CD4-positive, alpha-beta T cell treated with Interleukin-17A for 4 hours (primary cell): Measurements from ENCODE around the gene STIM1.

Experiments
- DNase-seq: peaks from one replicate; pipeline ENCODE4 v3.0.0-alpha.2; 2020; ENCODE audit warnings: mixed read lengths

STIM1 gene

DNA sequence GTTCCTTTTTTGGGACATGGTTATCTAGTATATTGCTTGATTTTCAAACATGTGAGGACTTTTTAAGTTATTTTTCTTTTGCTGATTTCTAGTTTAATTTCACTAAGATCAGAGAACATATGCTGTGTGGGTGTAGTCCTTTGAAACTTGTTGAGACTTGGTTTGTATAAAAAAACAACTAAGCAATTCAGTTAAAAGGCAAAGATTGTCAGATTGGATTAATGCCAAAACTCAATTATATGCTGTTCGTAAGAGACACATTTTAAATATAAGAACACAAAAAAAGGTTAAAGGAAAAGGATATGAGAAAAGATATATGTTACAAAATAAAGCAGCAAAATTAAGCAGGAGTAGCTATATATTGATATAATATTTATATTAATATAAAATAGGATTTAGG is 221.3 kb downstream of the STIM1 start:
- DNase-seq: no peak

DNA sequence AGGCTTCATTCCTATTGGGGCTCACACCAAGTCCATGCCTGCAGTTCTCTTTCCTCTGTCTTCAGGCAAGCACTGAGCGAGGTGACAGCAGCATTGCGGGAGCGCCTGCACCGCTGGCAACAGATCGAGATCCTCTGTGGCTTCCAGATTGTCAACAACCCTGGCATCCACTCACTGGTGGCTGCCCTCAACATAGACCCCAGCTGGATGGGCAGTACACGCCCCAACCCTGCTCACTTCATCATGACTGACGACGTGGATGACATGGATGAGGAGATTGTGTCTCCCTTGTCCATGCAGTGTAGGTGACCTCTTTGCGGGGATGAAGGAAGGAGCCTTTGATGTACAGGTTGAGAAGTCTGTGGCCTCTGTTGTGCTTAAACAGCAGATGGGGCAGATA is 227.7 kb downstream of the STIM1 start:
- DNase-seq: no peak

DNA sequence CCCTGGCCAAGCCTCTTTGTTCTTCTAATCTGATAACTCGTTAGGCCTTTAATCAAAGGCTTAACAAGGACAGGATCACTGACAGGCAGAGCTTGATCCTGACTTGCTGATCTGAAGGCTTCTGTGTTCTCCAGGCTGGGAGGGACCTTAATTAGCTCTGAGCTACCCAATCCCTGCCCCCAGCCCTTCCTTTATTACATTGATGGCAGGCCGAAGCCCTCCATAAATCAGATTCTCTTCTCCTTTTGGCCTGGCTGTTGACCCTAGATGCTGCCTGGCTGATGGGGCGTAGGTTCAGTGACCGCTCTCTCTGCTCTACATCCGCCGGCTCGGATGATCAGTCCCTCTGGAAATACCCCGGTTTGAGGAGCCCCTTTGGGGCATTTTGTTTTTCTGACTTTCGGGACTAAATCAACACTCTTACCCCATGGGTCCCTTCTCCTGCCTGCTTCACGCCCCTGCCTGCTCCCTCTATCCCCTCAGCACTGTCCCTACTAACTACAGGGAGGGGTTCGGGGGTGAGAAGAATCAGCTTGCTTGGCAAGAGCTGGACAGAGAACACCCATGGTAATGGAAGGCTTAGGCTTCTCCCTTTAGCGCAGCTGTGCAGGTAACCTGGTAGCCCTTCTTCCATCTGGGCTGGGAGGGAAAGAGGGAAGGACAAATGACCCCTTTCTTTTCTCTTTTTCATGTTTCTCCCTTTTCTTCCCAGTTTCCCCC is 229.1 kb downstream of the STIM1 start:
- no peak for DNase-seq

DNA sequence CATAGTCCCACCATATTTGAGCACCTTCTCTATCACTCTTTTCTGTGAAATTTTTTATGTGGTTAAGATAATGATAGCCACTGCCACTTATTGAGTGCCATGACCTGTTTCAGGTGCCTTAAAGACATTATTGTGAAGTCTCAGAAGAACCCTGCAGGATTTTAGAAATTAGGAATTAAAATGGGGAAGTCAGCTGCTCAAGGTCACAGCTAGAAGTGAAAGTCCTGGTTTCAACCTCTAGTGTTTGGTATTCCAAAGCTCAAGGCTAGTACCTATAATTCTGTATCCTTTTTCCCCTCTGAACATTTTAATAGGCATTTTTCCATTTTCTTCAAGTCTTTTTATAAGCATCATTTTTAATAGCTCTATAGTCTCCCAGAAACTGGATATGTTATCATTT is 230.1 kb downstream of the STIM1 start:
- no peak for DNase-seq

DNA sequence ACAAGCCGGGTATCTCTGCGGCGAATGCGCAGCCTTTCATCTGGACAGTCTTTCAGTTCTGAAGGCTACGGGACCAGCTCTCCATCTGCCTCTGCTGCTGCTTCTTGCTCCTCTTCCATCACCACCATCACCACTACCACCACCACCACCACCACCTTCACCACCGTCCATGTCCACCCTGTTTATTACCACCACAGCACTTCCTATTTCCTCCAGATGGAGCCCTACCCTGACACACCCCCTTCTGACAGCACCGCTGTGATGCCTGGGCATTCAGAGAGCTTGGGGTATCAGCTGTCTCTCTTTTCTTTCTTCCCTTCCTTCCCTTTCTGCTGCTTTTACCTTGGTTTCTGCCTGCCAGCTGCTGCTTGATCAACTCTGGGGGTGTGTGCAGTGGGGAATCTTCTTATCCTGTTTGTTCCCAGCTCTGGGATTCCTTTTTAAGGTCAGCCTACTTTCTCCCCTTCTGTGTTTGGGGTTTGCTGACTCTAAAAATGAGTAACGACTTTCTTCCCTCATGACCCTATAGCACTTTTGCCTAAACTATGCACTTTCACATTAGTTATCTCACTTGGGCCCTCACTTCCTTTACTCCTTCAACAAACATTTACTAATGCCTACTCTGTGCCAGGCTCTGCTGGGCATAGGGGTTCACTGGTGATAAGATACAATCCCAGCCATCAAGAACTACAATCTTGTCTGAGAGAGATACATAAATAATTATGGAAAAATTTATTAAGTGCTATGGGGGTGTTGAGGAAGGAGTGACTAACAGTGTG is 231.3 kb downstream of the STIM1 start:
- no peak for DNase-seq

DNA sequence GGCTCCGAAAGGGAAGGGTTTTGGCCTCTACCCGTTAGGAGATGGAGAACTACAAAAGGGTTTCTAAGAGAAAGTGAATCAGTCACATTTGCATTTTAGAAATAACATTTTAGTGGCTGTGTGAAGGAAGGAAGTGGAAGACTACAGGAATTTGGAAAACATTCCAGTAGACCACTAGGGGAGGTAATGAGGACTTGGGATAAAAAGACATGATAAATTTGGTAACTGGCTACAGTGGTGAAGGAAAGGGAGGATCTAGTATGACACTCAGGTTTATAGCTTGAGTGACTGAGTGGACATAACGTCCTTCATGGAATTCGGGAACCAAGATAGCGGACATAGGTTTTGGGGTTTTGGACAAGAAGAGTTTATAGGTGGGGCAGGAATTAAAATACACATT is 232.1 kb downstream of the STIM1 start:
- DNase-seq: no peak

DNA sequence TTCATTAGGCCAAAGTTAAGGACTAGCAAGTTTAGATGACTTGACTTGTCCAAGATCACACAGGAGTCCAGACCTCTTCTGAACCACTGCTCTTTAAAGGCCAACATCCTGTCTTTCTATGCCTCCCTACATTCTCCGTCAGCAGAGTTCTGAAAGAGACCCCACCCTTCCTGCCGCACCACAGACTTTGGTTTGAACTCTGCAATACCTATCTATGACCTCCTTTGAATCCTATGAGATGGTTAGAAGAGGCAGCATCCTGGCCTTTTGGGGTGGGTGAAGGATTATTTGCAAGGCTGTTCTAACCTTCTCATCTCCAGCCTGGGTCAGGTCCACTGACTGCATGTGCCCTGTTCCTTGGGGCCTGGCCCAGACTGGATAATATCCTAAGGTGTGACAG is 234.8 kb downstream of the STIM1 start:
- peak; percentile 70 for DNase-seq

DNA sequence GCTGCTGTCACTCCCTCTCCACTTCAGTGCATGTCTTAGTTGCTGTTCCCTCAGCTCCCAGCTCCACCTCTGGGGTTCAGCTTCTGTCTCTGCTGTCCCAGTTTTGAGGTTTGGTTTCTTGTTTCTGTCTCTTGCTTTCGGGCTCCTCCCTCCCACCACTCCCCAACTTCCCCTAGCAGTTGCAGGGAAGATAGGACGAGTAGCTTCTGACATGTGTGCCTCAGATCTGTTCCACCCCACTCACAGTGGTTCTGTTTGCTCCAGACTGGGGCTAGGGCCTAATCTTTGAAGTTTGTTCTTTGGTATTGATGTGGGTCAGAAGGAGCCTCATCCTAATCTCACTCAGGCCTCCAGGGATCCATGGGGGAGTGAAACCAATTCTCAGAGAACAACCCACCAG is 236.6 kb downstream of the STIM1 start:
- DNase-seq: peak; percentile 47

DNA sequence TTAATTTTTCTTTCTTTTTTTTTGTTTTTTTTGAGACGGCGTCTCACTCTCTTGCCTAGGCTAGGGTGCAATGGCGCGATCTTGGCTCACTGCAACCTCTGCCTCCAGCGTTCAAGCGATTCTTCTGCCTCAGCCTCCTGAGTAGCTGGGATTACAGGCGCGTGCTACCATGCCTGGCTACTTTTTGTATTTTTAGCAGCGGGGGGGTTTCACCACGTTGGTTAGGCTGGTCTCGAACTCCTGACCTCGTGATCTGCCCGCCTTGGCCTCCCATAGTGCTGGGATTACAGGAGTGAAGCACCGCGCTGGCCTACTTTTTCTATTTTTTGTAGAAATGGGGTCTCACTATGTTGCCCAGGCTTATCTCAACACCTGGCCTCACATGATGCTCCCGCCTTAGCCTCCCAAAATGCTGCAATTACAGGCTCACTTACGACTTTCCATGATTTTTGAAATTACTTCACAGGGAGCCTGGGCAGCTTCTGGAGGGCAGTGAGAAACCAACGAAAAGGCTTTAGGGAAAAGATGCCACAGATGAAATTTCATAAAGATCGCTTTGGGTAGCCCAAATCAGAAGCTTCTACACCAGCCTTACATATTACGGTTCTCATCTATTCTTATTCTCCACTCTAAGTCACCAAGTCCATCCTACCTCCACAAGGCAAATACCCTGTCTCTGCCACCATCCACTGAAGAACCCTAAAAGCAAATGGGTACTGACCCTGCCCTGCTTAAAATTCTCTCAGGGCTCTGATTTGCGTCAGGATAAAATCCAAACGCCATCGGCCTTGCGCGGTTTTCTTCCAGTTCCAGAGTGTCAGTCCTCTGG is 238.3 kb downstream of the STIM1 start:
- no peak for DNase-seq

DNA sequence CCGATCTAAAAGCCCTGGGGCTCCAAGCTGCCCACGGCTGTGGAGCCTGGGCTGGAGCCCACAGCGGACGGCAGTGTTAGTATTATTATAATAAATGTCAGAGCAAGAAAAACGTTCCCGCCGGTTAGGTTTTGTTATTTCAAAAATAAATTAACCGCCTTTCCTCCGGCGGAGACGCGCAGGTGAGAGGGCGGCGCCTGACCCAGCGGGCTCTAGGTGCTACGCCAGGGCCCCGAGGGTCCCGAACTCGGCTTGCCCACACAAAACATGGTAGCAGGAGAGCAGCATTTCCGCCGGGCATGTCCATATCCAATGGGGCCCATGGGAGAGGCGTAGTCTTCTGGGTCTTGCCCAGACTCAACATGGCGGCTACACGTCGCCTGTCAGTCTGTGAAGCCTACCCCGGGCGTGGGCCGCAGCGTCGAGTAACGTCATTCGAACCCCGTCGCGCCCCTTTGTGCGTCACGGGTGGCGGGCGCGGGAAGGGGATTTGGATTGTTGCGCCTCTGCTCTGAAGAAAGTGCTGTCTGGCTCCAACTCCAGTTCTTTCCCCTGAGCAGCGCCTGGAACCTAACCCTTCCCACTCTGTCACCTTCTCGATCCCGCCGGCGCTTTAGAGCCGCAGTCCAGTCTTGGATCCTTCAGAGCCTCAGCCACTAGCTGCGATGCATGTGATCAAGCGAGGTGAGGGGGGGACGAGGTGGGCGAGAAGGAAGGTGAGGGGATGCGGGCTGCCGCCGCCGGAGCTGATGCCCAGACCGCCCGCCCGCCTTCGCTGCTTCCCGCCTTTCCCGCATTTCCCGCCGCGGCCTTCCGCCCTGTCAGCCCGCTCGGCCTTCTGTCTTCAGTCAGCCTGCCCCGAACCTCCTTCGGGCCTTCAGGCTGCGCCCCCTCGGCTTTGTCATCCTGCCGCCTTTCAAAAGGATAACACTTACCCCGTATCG is 239.2 kb downstream of the STIM1 start, which contains the start of gene RRM1:
TSS of gene RRM1 (plus strand) at position 452 of the 944 bp plus-strand sequence. CDS start at position 666, 214 bp downstream.
- peak; percentile 91 for DNase-seq

DNA sequence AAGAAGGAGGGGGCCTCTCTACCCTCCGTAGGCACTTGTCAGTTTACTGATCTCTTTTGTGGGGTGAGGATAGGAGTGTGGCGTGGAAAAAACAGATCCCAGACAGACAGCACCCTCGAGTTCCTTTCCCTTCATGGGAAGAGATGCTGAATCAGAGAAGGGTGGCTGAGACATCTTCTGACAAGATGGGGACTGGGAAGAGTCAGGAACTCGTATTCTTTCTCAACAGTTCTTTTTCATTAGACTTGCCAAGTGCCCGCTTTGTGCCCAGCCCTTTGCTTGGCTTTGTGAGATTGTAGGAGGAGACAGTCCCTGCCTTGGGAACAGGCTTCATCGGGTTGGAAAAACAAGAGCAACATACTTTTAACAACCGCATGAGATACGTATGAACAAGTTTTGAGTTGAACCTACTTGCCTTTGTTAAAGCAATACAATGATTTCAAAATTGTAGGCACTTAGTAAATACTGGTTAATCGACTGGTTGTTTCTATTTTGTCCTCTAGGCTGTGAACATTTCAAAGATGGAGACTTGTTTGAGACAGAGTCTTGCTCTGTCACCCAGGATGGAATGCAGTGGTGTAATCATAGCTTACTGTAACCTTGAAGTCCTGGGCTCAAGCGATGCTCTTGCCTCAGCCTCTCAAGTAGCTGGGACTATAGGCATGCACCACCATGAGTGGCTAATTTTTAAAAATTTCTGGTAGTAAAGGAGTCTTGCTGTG is 240.2 kb downstream of the STIM1 start:
- no peak for DNase-seq

DNA sequence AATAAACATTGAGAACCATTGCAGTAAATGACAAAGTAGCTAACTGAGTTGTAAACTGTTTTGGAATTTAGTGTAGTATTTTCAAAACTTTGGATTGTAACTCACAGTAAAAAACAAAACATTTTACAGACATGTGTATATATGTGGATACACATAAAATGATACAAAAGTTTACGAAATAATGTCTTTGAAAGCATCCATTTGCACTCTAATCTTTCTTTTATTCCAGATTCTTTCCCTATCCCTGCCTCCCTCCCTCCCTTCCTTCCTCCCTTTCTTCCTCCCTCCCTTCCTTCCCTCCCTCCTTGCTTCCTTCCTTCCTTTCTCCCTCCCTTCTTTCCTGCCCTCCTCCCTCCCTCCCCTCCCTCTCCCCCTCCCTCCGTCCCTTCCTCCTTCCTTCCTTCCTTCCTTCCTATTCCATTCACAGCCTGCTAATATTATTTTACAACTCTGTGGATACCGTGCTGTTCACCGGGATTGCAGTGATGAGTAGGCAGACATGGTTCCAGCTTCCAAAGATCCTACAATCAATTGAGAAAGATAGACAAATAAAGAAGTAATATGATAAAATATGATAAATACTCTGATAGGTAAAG is 242.7 kb downstream of the STIM1 start:
- DNase-seq: no peak

DNA sequence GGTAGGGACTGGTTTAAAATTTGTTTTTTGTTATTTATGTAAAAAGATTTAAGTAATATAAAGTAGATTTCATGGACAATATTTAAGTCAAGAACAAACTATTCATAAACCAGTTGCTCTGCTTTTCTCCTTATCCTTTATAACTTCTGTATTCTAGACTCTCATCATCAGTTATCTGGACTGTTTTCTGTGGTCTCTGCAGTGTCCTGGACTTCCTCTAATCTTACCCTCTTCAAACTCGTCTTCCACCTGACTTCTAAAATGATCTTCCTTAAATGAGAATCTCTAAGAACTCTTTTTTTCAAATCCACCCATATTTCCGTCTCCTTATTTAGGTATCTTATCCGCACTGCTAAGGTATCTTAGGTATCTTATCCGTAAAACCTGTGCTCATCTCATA is 247.2 kb downstream of the STIM1 start:
- DNase-seq: no peak

DNA sequence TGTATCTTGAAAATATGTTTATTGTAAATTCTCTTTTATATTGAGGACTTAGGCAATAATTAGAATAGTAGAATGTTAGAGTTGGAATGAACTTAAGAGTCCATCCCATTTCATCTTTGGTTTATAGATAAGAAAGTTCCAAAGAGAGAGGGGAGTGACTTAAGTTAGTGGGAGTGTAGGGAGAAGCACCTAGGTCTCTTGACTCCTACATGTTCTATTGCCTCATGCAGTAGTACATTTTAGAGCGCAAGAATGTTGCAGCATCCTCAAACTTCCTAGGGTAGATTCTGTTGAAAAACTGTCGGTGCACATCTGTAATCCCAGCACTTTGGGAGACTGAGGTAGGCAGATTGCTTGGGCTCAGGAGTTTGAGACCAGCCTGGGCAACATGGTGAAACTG is 247.8 kb downstream of the STIM1 start:
- DNase-seq: no peak

DNA sequence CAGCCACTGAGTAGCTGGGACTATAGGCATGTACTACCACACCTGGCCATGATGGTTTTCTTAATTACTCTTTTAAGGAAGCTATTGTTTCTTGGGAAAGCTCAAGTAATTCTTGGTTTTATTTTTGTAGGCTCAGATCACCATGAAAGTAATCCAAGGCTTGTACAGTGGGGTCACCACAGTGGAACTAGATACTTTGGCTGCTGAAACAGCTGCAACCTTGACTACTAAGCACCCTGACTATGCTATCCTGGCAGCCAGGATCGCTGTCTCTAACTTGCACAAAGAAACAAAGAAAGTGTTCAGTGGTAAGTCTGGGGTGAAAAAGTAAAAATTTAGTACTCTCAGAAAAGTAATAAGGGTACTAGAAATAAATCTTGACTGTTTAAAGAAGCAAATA is 250.5 kb downstream of the STIM1 start:
- no peak for DNase-seq

DNA sequence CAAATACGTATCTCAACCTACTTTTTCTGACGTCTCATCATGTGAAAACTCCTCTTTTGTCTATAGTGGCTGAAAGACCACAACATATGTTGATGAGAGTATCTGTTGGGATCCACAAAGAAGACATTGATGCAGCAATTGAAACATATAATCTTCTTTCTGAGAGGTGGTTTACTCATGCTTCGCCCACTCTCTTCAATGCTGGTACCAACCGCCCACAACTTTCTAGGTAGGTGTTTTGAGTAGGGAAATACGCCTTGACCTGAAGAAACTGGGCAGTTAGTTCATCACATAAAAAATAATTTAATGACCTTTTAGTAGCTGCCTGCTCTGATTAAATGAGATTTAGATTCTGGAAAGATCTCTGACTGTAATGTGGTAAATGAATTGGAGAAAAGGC is 256.4 kb downstream of the STIM1 start:
- no peak for DNase-seq

DNA sequence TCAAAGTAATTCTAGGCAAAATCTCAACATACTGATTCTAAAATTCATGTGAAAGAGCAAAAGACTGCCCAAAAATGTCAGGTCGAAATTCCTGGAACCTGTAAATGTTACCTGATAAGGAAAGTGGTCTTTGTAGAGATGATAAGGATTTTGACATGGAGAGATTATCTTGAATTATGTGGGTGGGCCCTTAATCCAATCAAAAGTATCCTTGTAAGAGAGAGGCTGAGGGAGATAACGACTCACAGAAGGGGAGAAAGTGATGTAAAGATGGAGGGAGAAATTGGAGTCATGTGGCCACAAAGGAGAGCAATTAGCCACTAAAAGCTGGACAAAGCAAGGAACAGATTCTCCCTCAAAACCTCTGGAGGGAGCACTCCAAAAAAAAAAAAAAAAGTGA is 259.7 kb downstream of the STIM1 start:
- DNase-seq: no peak

DNA sequence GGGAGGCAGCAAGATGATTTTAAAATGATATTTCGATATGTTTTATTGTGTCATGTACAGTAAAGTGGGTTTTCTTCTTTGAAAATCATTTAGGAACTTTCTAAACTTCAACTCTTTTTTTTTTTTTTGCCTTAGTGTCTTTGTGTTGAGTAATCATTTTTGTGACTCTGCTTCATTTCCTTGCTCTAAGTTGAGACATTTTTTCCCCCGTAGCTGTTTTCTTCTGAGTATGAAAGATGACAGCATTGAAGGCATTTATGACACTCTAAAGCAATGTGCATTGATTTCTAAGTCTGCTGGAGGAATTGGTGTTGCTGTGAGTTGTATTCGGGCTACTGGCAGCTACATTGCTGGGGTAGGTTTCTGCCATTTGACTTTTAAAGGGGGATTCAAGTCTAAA is 262.6 kb downstream of the STIM1 start:
- no peak for DNase-seq

DNA sequence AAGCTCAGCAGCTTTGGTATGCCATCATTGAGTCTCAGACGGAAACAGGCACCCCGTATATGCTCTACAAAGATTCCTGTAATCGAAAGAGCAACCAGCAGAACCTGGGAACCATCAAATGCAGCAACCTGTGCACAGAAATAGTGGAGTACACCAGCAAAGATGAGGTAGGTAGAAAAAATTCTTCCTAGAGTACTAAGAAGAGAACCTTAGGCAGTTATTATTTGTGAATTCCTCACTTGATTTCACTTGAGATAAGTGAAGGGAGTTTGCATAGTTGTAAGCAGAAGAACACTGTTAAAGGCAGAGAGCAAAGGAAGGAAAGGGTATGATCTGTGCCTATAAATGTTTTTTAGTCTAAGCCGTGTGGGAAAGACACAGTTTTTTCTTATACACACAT is 267.8 kb downstream of the STIM1 start:
- no peak for DNase-seq

DNA sequence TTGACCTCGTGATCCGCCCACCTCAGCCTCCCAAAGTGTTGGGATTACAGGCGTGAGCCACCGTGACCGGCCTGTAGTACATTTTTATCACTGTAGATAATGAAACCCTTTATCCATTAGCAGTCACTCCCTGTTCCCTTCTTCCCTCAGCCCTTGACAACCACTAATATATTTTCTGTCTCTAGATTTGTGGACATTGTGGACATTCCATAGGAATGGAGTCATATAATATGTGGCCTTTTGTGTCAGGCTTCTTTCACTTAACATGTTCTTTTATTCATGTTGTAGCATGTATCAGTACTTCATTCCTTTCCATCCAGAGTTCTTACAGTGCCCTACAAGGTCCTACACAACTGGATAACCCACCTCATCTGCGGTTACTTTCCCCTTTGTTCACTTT is 269.7 kb downstream of the STIM1 start:
- no peak for DNase-seq

DNA sequence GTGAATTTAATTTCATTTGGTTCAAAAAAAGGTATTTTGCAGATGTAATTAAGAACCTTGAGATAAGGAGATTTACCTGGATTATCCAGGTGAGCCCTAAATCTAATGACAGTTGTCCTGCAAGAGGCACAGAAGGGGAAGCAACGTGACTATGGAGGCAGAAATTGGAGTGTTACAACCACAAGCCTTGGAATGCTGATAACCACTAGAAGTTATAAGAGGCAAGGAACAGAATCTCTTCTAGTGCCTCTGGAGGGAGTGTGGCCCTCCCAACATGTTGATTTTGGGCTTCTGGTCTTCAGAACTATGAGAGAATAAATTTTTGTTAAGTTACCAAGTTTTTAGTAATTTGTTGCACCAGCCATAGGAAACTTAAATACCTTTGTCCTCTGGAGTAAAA is 271.9 kb downstream of the STIM1 start:
- DNase-seq: no peak
